ENCODE data around the gene DFFA. TPM values are rescaled to one million over a fixed set of nuclear protein-coding genes. Genes with fewer than 3 reads are reported as not detected.

DFFA gene
- total RNA-seq, 2 donors from 2014 or later: 100 to 105 TPM

DNA sequence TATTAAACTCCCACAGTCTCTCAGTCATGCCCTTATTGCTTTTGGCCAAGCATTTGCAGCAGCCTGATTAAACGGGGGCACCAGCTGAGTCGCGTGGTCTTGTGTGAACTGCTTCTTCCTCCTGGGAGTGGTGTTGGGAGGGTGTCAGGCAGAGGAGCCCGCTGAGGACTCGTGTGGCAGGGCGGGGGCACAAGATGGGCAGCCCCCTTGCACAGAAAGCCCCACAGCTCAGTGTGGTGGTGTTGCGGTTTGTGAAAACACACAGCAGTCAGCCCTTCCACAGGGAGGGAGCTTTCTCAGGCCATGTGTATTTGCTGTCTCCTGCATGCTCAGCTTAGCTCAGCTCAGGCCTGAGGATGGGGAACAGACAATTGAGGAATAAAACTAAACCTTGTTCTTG, 24.8 kb upstream of the DFFA start:
- TF ChIP-seq, protein P1, sequence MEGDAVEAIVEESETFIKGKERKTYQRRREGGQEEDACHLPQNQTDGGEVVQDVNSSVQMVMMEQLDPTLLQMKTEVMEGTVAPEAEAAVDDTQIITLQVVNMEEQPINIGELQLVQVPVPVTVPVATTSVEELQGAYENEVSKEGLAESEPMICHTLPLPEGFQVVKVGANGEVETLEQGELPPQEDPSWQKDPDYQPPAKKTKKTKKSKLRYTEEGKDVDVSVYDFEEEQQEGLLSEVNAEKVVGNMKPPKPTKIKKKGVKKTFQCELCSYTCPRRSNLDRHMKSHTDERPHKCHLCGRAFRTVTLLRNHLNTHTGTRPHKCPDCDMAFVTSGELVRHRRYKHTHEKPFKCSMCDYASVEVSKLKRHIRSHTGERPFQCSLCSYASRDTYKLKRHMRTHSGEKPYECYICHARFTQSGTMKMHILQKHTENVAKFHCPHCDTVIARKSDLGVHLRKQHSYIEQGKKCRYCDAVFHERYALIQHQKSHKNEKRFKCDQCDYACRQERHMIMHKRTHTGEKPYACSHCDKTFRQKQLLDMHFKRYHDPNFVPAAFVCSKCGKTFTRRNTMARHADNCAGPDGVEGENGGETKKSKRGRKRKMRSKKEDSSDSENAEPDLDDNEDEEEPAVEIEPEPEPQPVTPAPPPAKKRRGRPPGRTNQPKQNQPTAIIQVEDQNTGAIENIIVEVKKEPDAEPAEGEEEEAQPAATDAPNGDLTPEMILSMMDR (conservative IDR thresholded peaks at IDR 0.05): no peak
- peaks cover 9% of the 10 kb centered on the region for H3K36me3 Mint-ChIP-seq (ENCODE audit: low read depth)

DNA sequence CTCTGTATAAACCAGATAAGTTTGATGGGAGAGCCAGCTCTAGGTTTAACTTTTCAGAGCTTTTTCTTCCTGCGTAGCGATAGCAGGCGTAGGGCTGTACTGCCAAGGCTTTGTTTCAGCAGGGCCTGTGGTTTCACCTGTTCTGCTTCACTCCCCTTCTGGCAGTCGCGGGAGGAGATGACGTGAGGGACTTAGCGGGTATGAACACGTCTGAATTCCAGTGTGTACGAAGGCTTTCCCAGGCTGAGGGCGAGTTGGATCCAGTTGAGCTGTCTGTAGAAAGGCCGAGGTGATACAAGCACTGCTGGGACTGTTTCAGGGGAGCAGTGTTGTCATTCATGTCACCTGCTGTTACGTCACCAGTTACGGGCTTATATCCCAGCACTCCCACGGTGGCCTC, 23.6 kb upstream of the DFFA start:
- H3K9ac ChIP-seq (ENCODE audit: extremely low read depth, low read length, poor library complexity, severe bottlenecking): no peak overlapping the region
- Mint-ChIP-seq H3K9me3 (no peaks in the 10 kb centered on the region), H3K4me1 (no peaks in the 10 kb centered on the region), H3K27ac (no peak overlapping the region), H3K36me3 (ENCODE audit: low read depth) (peaks cover 9% of the 10 kb centered on the region), H3K27me3 (ENCODE audit: insufficient read depth) (no peaks in the 10 kb centered on the region), H3K4me3 (no peak overlapping the region)
- H3K9me3 ChIP-seq (ENCODE audit: control insufficient read depth, low read length): no peaks in the 10 kb centered on the region
- TF ChIP-seq, protein P1 (conservative IDR thresholded peaks at IDR 0.05): no peak
- no peak overlapping the region for H3K4me3 ChIP-seq (ENCODE audit: low read length)
- no peak overlapping the region for H3K27ac ChIP-seq (ENCODE audit: low read depth, low read length)
- H3K36me3 ChIP-seq (ENCODE audit: control insufficient read depth, insufficient read depth, low read length): peaks cover 17% of the 10 kb centered on the region
- no peak for DNase-seq
- WGBS, 2 experiments (ENCODE audit: insufficient coverage in 1 of 2, insufficient read length in 1 of 2): 87 to 91% methylated on average over 11 to 14 of the region's 14 CpGs
- H3K27me3 ChIP-seq (ENCODE audit: control insufficient read depth, insufficient read depth, low read length, poor library complexity, severe bottlenecking): no peaks in the 10 kb centered on the region
- no peaks in the 10 kb centered on the region for H3K4me1 ChIP-seq (ENCODE audit: control insufficient read depth, insufficient read depth, low read length)

More for the DNA sequence above, 24.8 kb upstream of the DFFA start:
- no peak overlapping the region for H3K4me3 Mint-ChIP-seq
- Histone ChIP-seq H3K36me3 (ENCODE audit: control insufficient read depth, insufficient read depth, low read length) (peaks cover 17% of the 10 kb centered on the region), H3K4me3 (ENCODE audit: low read length) (no peak overlapping the region), H3K27me3 (ENCODE audit: control insufficient read depth, insufficient read depth, low read length, poor library complexity, severe bottlenecking) (no peaks in the 10 kb centered on the region), H3K4me1 (ENCODE audit: control insufficient read depth, insufficient read depth, low read length) (no peaks in the 10 kb centered on the region), H3K27ac (ENCODE audit: low read depth, low read length) (no peak overlapping the region), H3K9ac (ENCODE audit: extremely low read depth, low read length, poor library complexity, severe bottlenecking) (no peak overlapping the region), H3K9me3 (ENCODE audit: control insufficient read depth, low read length) (no peaks in the 10 kb centered on the region)
- no peaks in the 10 kb centered on the region for H3K27me3 Mint-ChIP-seq (ENCODE audit: insufficient read depth)
- no peaks in the 10 kb centered on the region for H3K4me1 Mint-ChIP-seq
- no peak overlapping the region for H3K27ac Mint-ChIP-seq
- no peak for DNase-seq
- whole genome bisulfite sequencing, 2 experiments (ENCODE audit: insufficient coverage in 1 of 2, insufficient read length in 1 of 2): 93 to 100% methylated on average over 2 to 7 of the region's 7 CpGs
- no peaks in the 10 kb centered on the region for H3K9me3 Mint-ChIP-seq

DNA sequence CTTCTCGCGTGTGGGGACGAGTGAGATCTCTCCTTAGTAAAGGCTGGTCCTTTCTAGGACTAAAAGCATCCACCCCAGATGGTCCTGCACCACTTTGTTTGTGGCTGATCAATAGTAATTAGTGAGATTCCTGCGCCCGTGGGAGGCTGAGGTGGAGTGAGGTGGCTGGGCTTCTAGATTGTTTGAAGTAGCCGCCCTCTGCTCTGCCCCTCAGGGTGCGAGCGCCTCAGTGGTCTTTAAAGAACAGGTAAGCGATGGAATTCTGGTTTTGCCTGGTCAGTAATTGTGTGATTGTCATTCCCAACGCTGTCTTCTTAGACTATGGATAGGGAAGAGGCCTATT, 23.1 kb upstream of the DFFA start:
- H3K4me3 Mint-ChIP-seq: no peak overlapping the region

More for the DNA sequence above, 23.1 kb upstream of the DFFA start:
- Mint-ChIP-seq H3K4me1 (no peaks in the 10 kb centered on the region), H3K27ac (no peak overlapping the region), H3K27me3 (ENCODE audit: insufficient read depth) (no peaks in the 10 kb centered on the region), H3K36me3 (ENCODE audit: low read depth) (peaks cover 9% of the 10 kb centered on the region), H3K9me3 (no peaks in the 10 kb centered on the region)
- H3K9ac ChIP-seq (ENCODE audit: extremely low read depth, low read length, poor library complexity, severe bottlenecking): no peak overlapping the region
- H3K27ac ChIP-seq (ENCODE audit: low read depth, low read length): no peak overlapping the region
- H3K4me1 ChIP-seq (ENCODE audit: control insufficient read depth, insufficient read depth, low read length): no peaks in the 10 kb centered on the region
- DNase-seq: no peak
- no peaks in the 10 kb centered on the region for H3K9me3 ChIP-seq (ENCODE audit: control insufficient read depth, low read length)
- WGBS, 2 experiments (ENCODE audit: insufficient coverage in 1 of 2, insufficient read length in 1 of 2): 89 to 97% methylated on average over 7 to 10 of the region's 10 CpGs
- TF ChIP-seq, protein P1 (conservative IDR thresholded peaks at IDR 0.05): no peak
- no peak overlapping the region for H3K4me3 ChIP-seq (ENCODE audit: low read length)
- H3K36me3 ChIP-seq (ENCODE audit: control insufficient read depth, insufficient read depth, low read length): peaks cover 17% of the 10 kb centered on the region
- no peaks in the 10 kb centered on the region for H3K27me3 ChIP-seq (ENCODE audit: control insufficient read depth, insufficient read depth, low read length, poor library complexity, severe bottlenecking)
